Stimulated activated CD4-positive, alpha-beta T cell treated with anti-CD3 and anti-CD28 coated beads, TNF-alpha, amount 100 ng/mL, for 1 hour (primary cell): ENCODE results near the gene LRP1.

Experiments used
- DNase-seq, 3 donors: peaks; one replicate each; pipeline ENCODE4 v3.0.0-alpha.2; 2020; ENCODE audit warnings: low read depth in 3 of 3, low spot score in 1 of 3

LRP1 gene

GRCh38 chr12:57220770-57221168, 92.5 kb downstream of the LRP1 start:
- no peak for DNase-seq

GRCh38 chr12:57221169-57221917, 93.1 kb downstream of the LRP1 start:
- no peak for DNase-seq

GRCh38 chr12:57222286-57223190, 94.3 kb downstream of the LRP1 start:
- DNase-seq = no peak

- DNase-seq = no peak
Observed at GRCh38 chr12:57223191-57224165, 95.2 kb downstream of the LRP1 start.

GRCh38 chr12:57224278-57224972, 96.1 kb downstream of the LRP1 start:
- DNase-seq = no peak

- DNase-seq = no peak
Observed at GRCh38 chr12:57224973-57225679, 96.8 kb downstream of the LRP1 start.

GRCh38 chr12:57225680-57226210, 97.5 kb downstream of the LRP1 start:
- no peak for DNase-seq

GRCh38 chr12:57226588-57227314, 98.5 kb downstream of the LRP1 start:
- DNase-seq = no peak

GRCh38 chr12:57227315-57228115, 99.2 kb downstream of the LRP1 start:
- DNase-seq = no peak

GRCh38 chr12:57229046-57229633, 100.9 kb downstream of the LRP1 start:
- no peak for DNase-seq

GRCh38 chr12:57229634-57230380, 101.5 kb downstream of the LRP1 start, which contains the start of gene SHMT2:
SHMT2 (plus strand) TSS chr12:57229711; CDS start chr12:57229779, 68 bp downstream.
- peak; percentile 76 to 89 (median 85) for DNase-seq

GRCh38 chr12:57230381-57231155, 102.3 kb downstream of the LRP1 start:
- no peak for DNase-seq

GRCh38 chr12:57231276-57232021, 103.2 kb downstream of the LRP1 start:
- DNase-seq = no peak

GRCh38 chr12:57232156-57232756, 104.0 kb downstream of the LRP1 start:
- no peak for DNase-seq
